Bone marrow (tissue), 2 donors: Measurements from ENCODE around the gene RAB3D.

Source experiments
- DNase-seq, 2 donors: peaks; one replicate each; lab custom pipeline; 2025; lab: John Stamatoyannopoulos, UW

RAB3D gene

DNA sequence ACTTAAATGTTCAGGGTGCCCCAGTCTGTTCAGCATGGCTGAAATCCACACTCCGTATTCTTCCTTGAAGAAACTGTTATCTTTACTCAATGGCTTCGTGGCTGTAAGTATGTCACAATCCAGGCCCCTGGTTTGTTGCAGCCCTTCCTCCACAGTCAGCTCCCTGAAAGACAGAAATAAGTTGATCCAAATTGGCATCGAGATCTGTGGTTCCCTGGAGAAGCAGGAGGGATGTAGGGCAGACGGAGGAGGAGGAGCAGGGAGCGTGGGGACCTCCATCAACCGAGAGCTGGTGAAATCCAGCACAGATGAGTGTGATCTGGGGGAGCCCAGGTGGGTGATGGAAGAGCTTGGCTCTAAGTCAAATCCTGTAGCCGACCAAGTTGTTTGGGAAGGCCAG, 43.2 kb downstream of the RAB3D start:
- no peak for DNase-seq

DNA sequence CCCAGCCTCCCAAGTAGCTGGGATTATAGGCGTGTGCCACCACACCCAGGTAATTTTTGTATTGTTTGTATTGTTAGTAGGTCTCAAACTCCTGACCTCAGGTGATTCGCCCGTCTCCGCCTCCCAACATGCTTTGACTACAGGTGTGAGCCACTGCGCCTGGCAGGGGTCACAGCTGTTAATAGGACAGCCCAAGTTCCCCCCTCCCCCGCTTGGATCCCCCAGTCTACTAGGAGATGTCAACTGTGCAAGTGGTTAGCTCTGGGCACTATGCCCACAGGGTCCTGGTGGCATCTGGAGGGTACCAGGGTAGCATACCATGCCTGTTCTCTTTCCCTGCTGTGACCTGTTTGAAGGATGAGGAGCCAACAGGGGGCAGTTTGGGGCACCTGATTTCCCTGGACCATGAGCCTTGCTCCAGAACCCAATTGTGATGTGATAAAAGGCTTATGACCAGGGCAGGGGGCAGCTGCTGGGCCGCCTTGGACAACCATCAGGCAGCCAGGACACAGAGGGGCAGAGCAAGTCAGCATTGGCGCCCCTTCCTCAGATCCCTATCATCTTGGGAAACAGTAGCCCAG, 43.7 kb downstream of the RAB3D start, which contains the start of gene TSPAN16:
Gene TSPAN16 (plus strand): TSS at position 496 of the 581 bp plus-strand sequence. CDS start 138 bp downstream, outside the sequence.
- no peak for DNase-seq

DNA sequence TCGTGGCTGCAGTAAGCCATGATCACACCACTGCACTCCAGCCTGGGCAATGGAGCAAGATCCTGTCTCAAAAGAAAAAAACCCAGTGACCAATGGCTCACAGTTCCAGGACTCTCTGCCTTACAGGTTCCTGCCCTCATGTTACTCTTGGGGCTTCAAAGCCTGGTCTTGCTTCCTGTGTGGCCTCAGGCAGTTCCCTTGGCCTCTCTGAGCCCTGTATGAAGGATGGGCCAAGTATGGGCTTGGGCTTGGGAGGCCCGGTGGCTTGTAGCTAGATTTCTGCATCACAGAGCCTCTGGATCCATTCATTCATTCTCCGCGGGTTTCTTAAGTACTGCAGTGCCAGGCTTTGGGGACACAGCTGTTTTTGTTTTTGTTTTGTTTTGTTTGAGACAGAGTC, 44.3 kb downstream of the RAB3D start:
- no peak for DNase-seq

DNA sequence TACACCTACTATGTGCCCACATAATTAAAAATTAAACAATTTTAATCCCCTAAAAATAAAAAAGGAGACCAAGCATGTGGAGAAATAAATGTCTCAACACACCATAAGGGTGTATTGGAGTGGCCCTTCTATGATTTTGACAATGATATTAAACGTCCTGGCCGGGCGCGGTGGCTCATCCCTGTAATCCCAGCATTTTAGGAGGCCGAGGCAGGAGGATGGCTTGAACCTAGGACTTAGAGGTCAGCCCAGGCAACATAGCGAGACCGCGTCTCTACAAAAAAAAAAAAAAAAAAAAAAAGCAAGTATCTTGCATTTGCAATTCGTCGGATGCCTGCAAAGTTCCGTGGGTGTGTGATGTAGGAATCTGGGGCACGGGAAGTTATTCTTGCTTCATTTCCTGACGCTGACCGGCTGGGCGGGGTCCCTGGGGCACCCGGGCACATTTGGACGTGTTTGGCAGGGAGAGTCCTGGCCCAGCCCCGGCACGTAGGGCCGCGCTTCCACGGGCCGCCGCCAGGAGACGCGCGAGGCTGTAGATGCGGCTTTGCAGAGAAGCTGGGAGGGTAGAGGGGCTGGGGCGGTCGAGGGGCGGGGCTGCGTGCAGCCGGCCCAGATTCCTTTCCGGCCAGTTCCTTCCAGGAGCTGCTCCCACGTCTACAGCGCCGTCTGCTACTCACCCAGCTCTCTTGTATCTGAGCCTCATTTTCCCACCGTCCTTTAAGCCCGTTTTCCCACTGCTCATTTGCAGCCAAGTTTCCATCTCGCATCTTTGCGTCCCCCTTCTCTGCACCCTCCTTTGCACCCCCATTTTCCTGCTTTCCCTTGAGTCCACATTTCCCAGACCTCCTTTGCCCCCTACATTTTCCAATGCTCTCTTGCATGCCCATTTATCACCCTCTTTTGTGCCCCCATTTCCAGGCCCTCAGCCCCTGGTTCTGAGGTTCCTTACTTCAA, 45.7 kb downstream of the RAB3D start:
- DNase-seq, result peak; percentile 78 to 88

DNA sequence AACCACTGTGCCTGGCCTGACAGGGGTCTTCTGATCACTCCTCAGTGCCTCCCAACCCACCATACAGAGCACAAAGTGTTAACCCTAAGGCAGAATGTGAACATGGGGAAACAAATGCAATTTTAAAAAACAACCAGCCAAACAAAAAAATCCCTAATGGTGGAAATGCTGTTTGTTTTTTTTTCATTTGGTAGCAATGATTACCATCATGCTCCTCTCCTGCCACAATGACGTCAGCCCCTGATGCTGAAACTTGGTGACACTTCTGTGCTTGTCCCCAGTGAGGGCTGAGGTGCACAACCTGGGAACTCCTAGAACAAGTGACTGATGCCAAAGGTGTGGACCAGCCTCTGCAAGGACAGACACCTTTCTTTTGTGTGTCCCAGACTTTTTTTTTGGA, 47.5 kb downstream of the RAB3D start:
- DNase-seq, result no peak

DNA sequence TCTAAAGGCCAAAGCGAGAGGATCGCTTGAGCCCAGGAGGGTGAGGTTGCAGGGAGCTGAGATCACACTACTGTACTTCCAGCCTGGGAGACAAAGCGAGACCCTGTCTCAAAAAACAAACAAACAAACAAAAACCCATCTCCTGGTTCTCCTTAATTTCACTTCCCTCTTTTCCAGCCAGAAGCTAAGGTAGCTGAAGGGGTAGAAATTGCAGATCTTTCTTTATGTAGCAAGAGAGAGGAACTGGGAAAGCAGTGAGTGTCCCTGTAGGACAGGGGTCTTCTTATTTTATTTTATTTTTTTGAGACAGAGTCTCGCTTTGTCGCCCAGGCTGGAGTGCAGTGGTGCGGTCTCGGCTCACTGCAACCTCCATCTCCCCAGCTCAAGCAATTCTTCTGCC, 48.0 kb downstream of the RAB3D start:
- no peak for DNase-seq

DNA sequence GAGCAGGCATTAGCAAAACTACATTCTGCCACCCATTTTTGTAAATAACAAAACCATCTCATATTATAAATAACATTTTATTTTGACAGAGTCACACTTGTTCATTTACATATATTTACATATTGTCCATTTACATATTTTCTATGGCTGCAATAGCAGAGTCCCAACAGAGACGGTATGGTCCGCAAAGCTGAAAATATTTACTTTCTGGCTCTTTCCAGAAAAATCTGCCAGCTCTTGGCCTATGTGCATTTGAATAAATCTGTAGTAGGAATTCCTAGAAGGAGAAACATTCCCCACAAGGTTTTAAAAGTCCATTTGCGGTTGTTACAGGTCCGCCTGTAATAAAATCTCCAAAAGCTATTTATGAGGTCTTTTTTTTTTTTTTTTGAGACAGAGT, 49.2 kb downstream of the RAB3D start:
- no peak for DNase-seq

DNA sequence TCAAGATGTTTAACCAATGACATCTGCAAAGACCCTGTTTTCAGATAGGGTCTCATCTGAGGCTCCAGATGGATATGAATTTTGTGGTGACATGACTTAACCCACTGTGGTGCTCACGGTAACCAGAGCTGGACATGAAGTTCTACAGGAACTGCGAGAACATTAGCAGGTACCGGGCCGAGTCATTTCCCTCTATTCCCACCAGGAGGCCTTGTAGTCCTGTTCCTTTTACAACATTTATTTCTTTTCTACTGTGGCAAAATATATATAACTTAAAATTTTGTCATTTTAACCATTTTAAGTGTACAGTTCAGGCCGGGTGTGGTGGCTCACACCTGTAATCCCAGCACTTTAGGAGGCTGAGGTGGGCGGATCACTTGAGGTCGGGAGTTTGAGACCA, 51.1 kb downstream of the RAB3D start:
- DNase-seq, result no peak

DNA sequence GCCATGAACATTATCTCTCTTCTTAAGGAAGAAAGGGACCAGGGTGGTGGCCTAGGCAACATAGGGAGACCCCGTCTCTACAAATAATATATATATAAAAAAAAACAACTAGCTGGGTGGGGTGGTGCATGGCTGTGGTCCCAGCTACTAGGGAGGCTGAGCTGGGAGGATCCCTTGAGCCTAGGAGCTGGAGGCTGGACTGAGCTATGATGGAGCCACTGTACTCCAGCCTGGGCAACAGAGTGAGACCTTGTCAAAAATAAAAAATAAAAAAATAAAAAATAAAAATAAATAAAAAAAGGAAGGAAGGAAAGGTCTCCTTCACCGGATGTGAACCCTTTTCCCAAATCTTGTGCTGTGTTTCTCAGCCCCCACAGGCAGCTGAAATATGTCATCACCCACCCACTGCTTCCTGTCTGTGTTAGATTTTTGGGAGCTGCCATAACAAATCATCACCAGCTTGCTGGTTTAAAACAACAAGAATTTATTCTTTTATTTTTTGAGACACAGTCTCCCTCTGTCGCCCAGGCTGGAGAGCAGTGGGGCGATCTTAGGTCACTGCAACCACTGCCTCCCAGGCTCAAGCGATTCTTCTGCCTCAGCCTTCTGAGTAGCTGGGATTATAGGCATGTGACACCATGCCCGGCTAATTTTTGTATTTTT, 53.0 kb downstream of the RAB3D start:
- no peak for DNase-seq

DNA sequence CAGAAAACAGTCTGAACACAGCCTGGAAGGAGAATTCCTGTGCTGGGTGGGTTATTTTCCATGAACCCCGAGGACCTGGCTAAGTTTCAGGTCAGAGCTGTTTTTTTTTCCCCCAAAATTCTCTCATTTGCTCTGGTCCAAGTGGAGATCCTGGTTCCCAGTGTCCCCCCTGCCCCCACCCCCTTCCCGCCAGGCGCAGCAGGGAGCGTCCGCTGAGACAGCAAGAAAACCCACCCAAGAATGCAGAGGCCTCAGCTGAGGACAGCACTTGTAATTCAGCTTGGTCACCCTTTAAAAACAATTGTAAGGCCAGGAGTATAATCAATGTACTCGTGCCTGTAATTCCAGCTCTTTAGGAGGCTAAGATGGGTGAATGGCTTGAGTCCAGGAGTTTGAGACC, 54.9 kb downstream of the RAB3D start:
- no peak for DNase-seq

DNA sequence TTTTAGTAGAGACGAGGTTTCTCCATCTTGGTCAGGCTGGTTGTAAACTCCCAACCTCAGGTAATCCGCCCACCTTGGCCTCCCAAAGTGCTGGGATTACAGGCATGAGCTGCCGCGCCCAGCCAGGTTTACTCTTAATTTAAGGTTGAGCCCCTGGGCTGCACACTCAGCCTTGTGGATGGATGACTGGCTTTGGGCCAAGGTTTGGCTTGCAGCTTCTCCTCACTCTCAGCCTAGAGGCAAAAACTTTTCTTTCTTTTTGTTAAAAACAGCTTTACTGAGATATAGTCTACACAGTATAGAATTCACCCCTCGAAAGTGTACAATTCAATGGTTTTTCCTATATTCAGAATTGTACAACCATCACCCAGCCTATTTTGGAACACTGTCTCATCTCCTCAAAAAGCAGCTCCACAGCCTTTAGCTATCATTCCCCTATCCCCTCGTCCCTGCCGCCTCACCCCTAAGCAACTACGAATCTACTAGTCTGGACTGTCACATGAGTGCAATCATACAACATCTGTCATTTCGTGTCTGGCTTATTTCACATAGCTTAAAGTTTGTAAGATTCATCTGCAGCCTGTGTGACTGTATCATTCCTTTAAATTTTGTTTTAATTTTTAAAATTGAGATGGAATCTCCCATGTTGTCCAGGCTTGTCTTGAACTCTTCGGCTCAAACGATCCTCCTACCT, 58.0 kb downstream of the RAB3D start:
- DNase-seq, result no peak

DNA sequence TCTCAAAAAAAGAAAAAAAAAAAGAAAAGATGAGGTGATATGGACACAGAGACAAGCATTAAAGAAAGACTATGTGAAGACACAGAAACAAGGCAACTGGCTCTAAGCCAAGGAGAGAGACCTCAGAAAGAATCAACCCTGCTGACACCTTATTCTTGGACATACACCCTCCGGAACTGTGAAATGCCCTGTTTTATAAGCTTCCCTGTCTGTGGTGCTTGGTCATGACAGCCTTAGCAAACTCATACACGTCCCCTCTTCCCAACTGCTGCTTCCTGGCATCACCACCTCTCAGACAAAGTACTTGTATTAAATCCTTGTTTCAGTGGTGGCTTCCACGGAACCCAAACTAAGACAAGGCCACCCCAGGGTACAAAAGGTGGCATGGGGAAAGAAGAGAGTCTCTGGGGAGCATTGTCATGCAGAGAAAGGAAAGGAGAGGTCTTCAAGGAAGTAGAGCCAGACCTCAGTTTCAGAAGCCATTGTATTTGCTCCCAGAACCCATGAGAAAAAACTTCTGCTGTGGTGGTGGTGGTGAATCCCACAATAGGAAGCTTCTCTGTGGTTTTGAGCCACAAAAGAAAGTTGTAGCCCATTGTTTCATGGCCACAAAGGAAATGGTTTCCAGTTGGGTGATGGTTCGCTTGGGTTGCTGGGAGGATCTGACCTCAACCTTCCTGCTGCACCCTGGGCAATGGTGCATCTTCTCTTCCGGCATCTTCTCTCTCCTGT, 59.8 kb downstream of the RAB3D start:
- peak in 1 of 2 donors; percentile 62 for DNase-seq

DNA sequence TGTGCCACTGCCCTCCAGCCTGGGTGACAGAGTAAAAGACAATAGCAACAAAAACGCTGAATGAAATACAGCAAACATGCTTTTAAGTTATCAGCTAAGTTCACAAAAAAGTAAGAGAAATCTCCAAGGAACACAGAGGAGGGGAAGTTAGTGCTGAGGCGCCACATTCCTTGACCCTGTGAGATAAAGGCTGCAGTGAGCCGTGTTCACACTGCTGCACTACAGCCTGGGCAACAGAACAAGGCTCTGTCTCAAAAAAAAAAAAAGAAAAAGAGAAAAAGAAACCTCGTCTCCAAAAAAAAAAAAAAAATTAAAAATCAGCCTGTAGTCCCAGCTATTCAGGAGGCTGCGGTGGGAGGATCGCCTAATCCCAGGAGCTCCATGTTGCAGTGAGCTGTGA, 60.8 kb downstream of the RAB3D start:
- no peak for DNase-seq

DNA sequence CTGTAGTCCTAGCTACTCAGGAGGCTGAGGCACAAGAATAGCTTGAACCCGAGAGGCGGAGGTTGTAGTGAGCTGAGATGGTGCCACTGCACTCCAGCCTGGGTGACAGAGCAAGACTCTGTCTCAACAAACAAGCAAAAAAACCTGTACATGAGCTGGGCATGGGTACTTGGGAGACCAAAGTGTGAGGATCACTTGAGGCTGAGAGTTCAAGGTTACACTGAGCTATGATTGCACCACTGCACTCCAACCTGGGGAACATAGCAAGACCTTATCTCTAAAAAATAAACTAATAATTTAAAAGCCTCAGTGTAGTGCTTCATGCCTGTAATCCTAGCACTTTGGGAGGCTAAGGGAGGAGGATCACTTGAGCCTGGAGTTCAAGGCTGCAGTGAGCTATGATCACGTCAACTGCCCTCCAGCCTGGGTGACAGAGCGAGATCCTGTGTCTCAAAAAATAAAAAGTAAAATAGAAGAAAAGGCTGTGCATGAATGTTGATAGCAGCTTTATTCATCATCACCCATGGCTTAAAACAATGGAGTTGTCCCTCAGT, 64.8 kb downstream of the RAB3D start:
- DNase-seq, result no peak

DNA sequence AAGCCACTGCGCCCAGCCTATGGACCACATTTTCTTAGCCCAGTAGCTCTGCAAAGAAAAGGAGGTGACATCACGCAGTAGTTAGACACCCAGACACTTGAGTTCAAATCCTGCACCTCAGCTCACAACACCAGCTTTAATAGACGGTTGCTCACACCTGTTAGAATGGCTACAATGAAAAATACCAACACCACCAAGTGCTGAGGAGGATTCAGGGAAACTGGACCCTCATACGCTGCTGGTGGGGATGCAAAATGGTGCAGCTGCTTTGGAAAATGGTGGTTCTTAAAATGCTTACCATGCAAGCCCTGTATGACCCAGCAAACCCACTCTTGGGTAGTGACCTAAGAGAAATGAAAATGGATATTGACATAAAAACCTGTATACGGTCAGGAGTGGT, 65.5 kb downstream of the RAB3D start:
- no peak for DNase-seq

DNA sequence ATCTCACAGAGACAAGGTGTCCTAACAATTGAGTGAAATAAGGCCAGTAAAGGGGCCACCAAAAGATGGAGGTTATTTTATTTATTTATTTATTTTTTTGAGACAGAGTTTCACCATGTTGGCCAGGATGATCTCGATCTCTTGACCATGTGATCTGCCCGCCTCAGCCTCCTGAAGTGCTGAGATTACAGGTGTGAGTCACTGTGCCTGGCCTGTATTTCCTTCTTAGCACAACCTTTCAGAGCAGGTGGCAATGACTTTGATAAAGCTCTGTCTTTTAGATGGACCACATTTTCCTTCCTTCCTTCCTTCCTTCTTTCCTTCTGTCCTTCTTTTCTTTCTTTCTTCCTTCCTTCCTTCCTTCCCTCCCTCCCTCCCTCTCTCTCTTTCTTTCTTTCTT, 66.2 kb downstream of the RAB3D start:
- DNase-seq, result no peak
